NCI-H510A treated with DMSO at 0.1 percent for 48 hours (cell line): ENCODE results near the gene PADI1.
"Not testable (repeated sequence)": the region's sequence is repeated elsewhere in the genome, so short reads cannot be mapped to it uniquely, and the experiment has no call there.

Experiments
- DNase-seq: peaks from one replicate; lab custom pipeline; 2025; lab: John Stamatoyannopoulos, UW

PADI1 gene

DNA sequence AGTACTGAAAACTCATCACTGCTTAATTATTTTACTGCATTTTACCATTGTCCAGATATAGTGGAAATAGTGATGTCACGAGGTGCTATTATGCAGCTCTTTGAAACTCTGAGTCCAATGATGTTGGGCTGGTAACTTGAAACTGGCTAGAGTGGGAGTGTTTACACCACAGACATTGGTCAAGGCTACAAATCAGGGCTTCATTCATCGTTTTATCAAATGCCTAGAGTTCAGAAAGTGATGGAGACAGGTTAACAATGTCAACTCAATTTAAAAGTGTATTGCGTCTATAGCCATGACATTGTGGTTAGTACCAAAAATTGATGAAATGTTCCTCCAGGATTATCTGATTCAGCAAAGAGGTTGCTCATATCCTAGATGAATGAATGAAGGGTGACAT, 12.7 kb downstream of the PADI1 start:
- no peak for DNase-seq

DNA sequence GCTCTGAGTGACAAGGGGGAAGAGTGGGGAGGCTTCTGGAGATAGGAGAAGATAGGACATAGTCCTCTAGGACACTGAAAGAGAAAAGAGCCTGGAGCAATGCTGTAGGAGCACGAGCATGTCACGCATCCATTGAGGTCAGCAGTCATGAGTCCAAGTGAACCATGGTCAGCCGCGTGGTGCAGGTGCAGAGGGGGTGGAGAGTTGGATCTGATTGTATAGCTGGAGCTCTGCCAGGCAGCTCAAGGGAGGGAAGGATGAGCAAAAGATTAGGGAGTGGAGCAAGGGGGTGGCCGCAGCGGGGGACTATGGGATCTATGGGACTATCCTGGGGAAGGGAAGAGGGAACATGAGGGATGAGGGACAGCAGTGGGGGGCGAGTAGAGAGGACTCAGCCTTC, 14.0 kb downstream of the PADI1 start:
- DNase-seq = no peak

DNA sequence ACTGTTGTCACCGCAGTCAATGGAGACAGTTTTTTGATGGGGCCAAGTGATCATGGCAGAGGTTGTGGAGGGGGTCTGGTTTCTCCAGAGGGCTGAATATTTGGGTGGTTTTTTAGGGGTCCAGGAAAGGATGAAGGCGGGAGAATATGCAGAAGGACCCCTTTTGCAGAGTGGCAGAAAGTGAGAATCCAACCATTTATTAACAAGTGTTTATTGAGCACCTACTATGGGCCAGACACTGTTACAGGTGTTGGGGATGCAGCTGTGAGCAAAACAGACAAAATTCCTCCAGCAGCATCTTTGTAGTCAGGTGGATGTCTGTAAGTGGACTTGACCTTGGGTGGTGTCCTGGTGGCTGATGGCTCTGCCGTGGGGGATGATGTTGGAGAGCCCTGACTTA, 15.4 kb downstream of the PADI1 start:
- DNase-seq = no peak

DNA sequence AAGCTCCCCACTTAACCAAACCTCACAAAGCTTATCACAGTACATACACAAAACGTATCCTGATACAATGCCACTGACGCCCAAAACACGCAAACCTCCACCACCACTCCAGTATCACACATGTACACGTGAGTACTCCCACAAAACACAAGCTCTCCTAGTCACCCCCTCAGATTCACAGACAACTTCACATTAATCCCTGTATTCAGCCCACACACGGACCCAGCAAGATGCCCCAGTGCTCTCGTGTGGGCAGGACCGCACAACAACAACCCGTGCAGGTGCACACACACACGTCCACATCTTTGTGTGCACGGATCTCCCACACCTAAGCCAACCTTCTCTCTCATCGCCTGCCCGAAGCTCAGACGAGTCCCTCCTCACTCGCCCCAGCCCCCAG, 17.6 kb downstream of the PADI1 start:
- no peak for DNase-seq

DNA sequence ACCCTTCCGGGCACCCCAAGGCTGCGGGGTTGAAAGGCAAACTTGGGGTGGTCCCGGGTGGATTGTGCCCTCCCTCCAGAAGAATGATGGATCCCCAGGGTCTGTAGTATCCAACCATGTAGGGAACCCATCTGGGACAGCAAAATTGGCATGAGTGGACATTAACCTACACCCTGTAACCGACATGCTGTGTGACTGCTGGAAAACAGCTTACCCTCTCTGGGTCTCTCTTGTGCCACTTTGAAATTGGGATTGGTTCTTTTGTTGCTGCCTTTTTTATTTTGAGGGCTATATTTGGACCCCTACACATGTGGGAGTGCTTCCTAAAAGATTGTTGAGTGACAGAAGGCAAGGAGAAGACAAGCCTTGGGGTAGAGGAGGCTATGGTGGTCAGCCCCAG, 19.5 kb downstream of the PADI1 start:
- DNase-seq = no peak

DNA sequence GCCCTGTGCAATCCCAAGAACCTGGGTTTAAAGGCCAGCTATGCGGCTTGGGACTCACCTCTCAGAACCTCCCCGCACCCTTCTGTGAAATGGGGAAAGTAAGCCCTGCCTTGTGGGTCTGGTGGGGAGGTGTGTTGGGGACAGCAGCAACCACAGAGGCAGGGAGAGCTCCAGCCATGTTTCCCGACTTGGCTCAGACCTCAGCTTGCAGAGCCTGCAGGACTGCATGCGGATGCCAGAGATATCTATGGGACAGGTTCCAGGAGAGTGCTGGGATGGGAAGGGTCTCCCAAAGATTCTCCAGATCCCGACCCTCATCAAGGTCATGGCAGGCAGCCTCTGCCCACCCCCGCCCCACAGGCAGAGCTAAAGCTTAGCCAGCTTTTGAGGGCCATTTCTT, 20.2 kb downstream of the PADI1 start:
- no peak for DNase-seq

DNA sequence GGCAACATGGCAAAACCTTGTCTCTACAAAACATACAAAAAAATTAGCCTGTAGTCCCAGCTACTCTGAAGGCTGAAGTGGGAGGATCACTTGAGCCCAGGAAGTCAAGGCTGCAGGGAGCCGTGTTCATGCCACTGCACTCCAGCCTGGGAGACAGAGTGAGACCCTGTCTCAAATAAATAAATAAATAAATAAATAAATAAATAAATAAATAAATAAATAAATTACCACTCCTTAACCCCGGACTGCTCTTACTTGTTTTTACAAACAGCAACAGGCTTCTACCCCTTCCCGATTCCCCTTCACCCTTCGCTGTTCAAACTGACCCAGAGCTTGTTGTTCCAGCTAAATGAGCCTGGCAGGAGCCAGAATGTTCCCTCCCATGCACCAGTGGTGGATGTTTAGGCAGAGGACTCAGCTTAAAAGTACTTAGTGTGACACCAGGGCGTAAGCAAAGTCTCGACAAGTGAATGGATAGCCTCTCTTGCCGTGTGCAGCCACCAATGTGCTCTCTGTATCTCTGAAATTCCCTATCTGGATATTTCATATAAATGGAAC, 22.5 kb downstream of the PADI1 start:
- no peak for DNase-seq

DNA sequence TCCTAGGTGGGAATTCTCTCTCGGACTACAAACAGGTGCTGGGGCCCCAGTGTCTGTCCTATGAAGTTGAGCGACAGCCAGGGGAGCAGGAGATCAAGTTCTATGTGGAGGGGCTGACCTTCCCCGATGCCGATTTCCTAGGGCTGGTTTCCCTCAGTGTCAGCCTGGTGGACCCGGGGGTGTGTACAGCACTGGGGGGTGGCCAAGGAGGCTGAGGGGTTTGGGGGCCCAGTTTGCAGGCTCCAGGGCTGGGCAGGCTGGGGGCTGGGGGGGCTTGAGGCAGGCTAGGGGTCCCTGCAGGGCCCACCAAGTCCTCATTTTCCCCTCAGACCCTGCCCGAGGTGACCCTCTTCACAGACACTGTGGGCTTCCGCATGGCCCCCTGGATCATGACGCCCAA, 23.7 kb downstream of the PADI1 start:
- no peak for DNase-seq

DNA sequence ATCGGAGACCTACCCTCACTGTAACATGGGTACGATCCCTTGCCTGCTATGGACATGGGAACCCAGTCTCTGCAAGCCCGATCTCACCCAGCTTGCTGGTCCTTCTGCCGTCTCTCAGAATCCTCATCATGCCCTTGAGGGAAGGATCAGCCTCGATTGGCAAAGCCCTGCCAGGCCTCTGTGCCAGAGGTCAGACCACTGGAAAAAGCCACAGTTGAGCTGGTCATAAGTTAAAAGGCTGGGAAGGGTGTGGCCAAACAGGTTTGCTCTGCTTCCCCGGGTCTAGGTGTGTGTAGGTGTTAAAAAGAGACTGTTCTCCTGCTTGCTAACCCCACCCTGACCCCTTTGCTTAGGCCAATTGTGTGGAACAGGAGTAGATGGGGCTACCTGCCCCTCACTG, 24.5 kb downstream of the PADI1 start:
- DNase-seq = no peak

DNA sequence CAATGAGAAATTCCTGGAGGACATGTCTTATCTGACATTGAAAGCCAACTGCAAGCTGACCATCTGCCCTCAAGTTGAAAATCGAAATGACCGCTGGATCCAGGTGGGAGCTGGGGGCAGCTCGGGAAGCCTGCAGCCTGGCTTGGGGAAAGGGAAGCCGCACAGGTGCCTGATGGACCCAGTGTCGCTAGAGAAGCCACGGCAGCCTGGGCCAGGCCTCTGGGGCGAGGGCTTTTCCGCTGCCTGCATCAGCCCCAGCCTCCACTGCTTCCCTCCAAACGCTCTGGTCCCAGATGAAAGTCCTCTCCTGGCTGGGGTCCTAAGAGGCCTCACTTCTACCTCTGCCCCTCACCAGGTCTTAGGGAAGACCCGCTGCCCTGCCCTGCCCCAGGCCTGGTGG, 25.2 kb downstream of the PADI1 start:
- DNase-seq = no peak

DNA sequence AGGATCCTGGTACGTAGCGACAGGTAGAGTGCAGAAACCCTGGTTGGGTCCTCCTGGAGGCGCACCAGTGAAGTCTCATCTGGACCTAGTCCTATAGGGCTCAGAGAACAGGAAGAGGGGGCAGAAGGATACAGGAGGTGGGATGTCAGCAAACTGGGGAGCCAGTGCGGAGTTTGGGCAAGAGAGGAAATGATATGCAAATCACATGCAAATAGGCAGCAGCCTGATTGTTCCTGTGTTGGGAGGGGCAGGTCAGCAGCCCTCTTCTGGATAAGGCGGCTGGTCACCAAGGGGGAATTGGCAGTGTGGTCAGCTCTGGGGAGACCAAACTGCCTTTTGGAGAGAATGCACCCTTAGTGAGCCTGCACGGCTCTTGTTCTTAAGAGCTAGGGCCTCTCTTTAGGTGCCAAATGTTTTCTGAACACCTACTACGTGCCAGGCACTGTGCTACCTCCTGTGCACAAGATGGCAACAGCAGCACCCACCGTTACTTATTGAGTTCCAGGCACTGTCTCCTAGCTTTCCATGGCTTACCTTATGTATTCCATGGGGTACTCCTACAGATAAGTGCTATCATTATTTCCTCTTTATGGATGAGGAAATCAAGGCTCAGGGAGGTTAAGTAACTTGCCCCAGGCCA, 25.9 kb downstream of the PADI1 start:
- DNase-seq = no peak

DNA sequence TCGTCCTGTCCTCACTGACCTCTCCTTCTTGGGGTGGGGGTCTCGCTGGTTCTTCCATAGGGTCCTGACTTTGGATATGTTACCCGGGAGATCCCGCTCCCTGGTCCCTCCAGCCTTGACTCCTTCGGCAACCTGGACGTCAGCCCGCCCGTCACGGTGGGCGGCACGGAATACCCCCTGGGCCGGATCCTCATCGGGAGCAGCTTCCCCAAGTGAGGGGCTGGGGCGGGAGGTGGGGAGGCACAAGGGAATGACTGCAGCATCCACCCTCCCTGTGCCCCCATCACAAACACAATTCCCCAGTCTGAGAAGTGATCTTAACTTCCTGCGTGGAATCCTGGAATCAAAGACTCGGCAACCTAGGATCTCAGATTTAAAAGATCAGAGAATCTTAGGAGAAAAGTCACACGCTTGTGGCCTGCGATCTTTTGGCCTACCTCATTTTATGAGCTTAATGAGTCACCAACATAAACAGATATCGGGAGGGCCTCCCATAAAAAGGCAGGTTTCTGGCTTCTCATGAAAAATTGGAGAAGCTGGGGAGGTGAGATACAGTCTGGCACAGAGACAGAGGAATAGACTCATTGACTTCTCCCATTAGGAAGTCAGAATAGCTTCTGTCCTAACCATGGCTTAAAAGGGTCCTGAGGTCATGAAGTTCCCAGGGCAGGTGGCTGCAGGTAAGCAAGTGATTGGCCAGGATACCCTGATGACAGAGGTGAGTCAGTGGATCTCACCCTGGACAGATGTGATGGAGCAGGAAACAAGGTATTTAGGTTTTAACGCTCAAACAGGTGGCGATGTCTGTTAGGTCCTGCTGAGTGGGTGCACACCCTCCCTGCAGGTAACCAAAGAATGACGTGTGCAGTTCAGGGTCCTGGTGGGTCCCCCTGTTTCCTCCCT, 28.1 kb downstream of the PADI1 start:
- no peak for DNase-seq

DNA sequence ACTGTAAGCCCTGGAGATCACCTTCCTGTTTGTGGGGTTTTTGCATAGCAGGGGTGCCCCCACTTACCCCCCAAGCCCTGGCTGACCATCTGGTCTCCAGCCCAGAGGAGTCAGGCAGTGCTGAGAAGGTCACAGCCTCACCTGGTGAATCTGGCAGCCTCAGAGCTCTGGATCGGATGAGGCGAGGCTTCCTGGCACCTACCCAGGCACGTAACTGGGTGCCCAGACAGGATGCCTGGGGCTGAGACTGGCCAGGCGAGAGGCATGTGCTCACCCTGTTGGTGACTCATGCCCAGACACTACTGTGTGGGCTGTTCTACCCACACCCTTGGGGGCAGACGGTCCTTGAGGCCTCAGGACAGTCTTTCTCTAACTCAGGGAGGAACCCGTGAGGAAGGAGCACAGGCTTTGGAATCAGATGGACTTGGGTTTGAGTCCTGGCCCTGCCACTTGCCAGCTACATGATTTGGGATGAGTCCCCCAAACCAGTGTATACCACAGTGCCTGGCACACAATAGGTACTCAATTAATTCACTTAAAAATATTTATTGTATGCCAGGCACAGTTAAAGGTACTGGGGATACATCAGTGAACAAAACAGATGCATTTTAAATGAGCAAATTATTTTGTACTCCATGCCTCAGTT, 28.9 kb downstream of the PADI1 start:
- DNase-seq = no peak

DNA sequence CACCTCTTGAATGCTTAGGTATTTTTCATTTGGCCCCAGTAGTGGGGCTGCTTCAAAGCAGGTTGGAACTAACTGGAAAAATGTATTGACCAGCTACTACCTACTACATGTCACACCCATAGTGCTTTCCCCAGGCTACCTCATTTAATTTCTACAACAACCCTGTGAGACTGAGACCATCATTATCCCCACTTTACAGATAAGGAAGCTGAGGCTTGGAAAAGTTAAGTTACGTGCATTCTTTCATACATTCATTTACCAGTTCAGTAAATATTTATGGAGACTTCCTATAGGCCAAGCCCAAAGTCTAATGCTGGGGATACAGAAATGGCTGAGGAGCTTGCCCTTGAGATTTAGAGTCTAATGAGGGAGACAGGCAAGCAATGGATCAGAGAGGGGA, 29.5 kb downstream of the PADI1 start:
- DNase-seq = no peak

DNA sequence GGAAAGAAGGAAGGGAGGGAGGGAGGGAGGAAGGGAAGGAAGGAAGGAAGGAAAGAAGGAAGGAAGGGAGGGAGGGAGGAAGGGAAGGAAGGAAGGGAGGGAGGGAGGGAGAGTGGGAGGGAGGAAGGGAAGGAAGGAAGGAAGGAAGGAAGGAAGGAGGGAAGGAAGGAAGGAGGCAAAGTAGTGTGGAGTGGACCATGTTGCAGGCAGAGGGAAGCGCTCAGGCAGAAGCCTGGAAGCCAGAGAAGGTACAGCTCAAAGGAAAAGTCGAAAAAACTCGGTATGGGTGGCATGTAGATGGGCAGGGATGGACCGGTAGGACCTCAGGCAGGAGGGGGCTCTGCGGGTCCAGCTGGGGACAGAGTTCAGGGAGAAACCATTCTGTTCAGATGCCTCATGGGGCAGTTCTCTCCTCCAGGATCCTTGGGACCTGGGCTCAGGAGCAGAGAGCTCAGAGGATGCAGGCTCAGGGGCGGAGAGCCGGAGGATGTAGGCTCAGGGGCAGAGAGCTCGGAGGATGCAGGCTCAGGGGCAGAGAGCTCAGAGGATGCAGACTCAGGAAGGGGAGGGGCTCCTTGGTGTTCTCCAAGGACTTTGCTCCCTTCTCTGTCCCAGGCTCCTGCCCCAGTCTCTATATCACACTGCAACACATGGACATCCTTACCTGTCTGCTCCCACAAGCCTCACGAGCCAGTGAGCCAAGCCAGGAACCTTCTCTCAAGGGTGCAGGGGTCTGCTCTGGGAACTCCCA, 30.4 kb downstream of the PADI1 start:
- DNase-seq = no peak

DNA sequence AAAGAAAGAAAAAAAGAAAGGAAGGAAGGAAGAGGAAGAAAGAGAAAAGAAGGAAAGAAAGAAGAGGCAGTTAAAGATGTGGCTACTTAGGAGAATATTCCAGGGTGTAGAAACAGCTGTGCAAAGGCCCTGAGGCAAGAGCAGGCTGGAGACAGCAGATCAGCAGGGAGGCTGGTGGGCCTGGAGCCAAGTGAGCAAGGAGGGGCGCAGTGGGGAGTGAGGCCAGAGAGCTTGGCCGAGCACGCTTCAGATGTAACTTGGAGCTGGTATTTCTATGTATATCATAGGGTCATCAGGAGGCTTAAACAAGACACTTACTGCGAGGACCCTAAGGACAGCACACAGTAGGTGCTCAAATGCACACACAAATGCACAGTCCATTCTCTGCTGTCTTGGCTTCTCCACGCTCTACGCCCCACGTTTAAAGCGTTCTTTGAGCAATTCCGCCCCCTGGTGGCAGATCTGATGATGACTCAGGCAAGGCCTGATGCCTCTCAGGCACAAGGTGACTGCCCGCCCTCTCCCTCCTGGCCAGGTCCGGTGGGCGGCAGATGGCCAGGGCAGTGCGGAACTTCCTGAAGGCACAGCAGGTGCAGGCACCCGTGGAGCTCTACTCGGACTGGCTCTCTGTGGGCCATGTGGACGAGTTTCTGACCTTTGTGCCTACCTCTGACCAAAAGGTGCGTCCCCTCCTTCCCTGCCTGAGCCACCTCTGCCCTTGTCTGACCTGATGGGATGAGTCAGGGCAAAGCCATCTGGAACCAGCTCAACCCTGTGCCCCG, 32.0 kb downstream of the PADI1 start:
- DNase-seq = peak; percentile 85

DNA sequence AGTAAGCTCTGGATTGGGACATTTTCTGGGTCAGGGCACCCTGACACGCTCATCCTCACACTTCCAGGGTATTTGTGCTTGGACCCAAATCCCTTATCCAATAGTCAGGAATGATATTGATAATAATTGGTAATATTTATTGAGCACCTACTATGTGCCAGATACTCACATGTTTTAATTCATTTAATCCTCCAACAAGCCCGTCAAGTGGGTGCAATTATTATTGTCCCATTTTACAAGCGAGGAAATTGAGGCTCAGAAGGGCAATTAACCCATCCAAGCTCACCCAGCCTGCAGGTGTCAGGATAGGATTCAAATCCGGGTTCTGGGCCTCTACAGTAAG, 32.6 kb downstream of the PADI1 start:
- DNase-seq = no peak

DNA sequence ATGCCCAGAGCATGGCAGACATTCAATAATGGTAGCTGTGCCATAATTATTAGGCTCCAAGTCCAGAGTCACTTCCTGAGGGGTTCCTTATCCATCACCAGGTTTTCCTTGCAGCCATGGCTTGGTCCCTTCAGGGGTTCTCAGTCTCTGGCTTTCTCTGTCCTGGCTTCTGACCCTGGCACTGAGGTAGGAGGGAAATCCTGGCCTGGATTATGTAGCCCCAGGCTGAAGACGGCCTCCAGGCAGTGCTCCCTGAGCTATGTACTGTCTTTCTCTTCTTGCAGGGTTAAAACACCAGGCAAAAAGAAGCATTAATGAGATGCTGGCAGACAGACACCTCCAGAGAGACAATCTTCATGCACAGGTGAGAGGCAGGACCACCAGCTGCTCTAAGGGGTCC, 34.5 kb downstream of the PADI1 start:
- peak; percentile 44 for DNase-seq

DNA sequence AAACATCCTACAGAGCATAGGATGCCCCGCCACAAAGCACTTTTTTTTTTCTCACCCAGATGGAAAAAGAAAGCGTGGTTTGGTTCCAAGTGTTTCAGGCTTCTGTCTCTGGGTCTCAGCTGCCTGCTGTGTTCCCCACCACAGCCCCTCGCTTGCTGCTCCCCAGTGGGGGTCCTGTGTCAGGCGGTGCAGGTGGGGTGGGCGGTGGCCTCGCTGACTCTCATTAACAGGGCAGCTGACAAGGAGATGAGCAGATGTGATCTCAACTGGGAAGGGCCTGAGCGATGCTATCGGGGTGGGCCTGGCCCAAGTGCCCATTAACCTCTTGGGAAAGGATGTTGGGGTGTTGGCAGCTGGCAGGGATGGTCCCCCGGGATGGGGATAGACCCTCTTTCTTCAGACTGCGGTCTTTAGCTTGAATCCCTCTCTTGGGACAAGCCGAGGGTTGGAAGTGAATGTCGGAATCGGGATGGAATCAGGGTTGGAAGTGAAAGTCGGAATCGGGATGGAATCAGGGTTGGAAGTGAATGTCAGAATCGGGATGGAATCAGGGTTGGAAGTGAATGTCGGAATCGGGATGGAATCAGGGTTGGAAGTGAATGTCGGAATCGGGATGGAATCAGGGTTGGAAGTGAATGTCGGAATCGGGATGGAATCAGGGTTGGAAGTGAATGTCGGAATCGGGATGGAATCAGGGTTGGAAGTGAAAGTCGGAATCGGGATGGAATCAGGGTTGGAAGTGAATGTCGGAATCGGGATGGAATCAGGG, 36.3 kb downstream of the PADI1 start:
- DNase-seq = not testable (repeated sequence)

DNA sequence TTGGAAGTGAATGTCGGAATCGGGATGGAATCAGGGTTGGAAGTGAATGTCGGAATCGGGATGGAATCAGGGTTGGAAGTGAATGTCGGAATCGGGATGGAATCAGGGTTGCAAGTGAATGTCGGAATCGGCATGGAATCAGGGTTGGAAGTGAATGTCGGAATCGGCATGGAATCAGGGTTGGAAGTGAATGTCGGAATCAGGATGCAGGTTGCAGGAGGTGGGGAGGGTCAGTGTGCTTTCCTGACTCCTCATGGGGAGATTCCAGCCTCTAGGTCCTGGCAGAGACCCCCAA, 36.8 kb downstream of the PADI1 start:
- not testable (repeated sequence) for DNase-seq

DNA sequence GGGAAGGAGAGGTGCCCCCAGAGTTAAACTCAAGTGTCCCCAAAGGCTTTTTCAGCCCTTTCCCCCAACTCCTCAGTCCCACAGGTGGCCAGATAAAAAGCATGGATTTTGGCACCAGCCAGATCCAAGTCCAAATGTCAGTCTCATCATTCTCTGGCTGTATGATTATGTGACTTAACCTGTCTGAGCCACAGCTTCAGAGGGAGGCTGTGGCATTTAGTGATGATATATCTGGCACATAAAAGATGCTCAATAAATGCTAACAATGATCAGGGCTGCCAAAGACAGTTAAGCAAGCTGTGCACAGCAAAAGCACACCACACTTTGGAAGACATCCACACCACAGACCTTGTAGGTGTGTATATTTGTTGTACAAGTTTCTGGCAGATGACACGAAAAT, 38.3 kb downstream of the PADI1 start:
- no peak for DNase-seq
